Glomerular endothelial cell (primary cell): ENCODE results near the gene CTIF. TPM values are rescaled to one million over a fixed set of nuclear protein-coding genes. Genes with fewer than 3 reads are reported as not detected.
A peak's percentile ranks its signal among the peaks of the same experiment; 100 is the strongest.

Experiments used
- DNase-seq: peaks from one replicate; pipeline ENCODE4 v3.0.0-alpha.2; 2011; ENCODE audit warnings: low read depth, low spot score; ENCODE audit errors: extremely low read depth
- total RNA-seq: library from RNA; depleted of rRNA; stranded (reverse); fragments of >200 nt; gene quantifications from 2 replicates; pipeline ENCODE4 v1.2.3, GENCODE V29; 2015

Gene CTIF
- total RNA-seq, 1 donor from 2014 or later = 55.4 TPM

- no peak for DNase-seq
Measured at GRCh38 chr18:48617844-48618497, 79.1 kb downstream of the CTIF start.

- no peak for DNase-seq
Measured at GRCh38 chr18:48619016-48619415, 80.2 kb downstream of the CTIF start.

GRCh38 chr18:48619501-48619900 lies 80.7 kb downstream of the CTIF start:
- no peak for DNase-seq

GRCh38 chr18:48620071-48620470 lies 81.2 kb downstream of the CTIF start:
- no peak for DNase-seq

- DNase-seq = no peak
Measured at GRCh38 chr18:48621240-48621639, 82.4 kb downstream of the CTIF start.

- DNase-seq = no peak
Measured at GRCh38 chr18:48621815-48622555, 83.2 kb downstream of the CTIF start.

GRCh38 chr18:48622911-48623431 lies 84.1 kb downstream of the CTIF start:
- no peak for DNase-seq

- no peak for DNase-seq
Measured at GRCh38 chr18:48623468-48624235, 84.8 kb downstream of the CTIF start.

GRCh38 chr18:48624856-48625255 lies 86.0 kb downstream of the CTIF start:
- no peak for DNase-seq

- DNase-seq = no peak
Measured at GRCh38 chr18:48627216-48627615, 88.4 kb downstream of the CTIF start.

GRCh38 chr18:48629730-48630324 lies 91.0 kb downstream of the CTIF start:
- DNase-seq = peak; percentile 37

- no peak for DNase-seq
Measured at GRCh38 chr18:48631851-48632250, 93.0 kb downstream of the CTIF start.

- no peak for DNase-seq
Measured at GRCh38 chr18:48632676-48633257, 93.9 kb downstream of the CTIF start.

GRCh38 chr18:48634491-48634890 lies 95.7 kb downstream of the CTIF start:
- DNase-seq = no peak

GRCh38 chr18:48634975-48635374 lies 96.1 kb downstream of the CTIF start:
- DNase-seq = no peak

GRCh38 chr18:48635806-48636205 lies 97.0 kb downstream of the CTIF start:
- no peak for DNase-seq

GRCh38 chr18:48636436-48636835 lies 97.6 kb downstream of the CTIF start:
- no peak for DNase-seq

- DNase-seq = no peak
Measured at GRCh38 chr18:48637081-48637990, 98.5 kb downstream of the CTIF start.

- no peak for DNase-seq
Measured at GRCh38 chr18:48638451-48638850, 99.6 kb downstream of the CTIF start.
